Fibroblast of lung (primary cell): ENCODE results near the gene RAB13. TPM values are rescaled to one million over a fixed set of nuclear protein-coding genes. Genes with fewer than 3 reads are reported as not detected.

Experiments used
- DNase-seq, 2 donors: peaks; one replicate each; pipeline versions ENCODE4 v3.0.0 to v3.0.0-alpha.2; 2010; ENCODE audit warnings: low read depth in 2 of 2
- H2AFZ ChIP-seq: 2 replicates; pipeline ENCODE4 v1.5.1; 2012; ENCODE audit warnings: low read length, control low read depth, inconsistent platforms
- H3K27ac ChIP-seq: 2 replicates; pipeline ENCODE4 v1.5.1; 2011; ENCODE audit warnings: low read length, control low read depth; ENCODE audit not compliant: insufficient read depth
- H3K27me3 ChIP-seq: 2 replicates; pipeline ENCODE4 v1.5.1; 2011; ENCODE audit warnings: mild to moderate bottlenecking, low read length; ENCODE audit not compliant: control insufficient read depth, insufficient read depth
- H3K36me3 ChIP-seq: 2 replicates; pipeline ENCODE4 v1.5.1; 2011; ENCODE audit warnings: low read length; ENCODE audit not compliant: control insufficient read depth, insufficient read depth
- H3K4me1 ChIP-seq: 2 replicates; pipeline ENCODE4 v1.5.1; 2011; ENCODE audit warnings: low read length; ENCODE audit not compliant: control insufficient read depth, insufficient read depth; ENCODE audit errors: extremely low read depth
- H3K4me2 ChIP-seq: 2 replicates; pipeline ENCODE4 v1.5.1; 2011; ENCODE audit warnings: low read length, control low read depth; ENCODE audit not compliant: insufficient read depth; ENCODE audit errors: extremely low read depth
- H3K4me3 ChIP-seq, 4 experiments: fragments of 200-600 bp in 1 of 4; sonication (generic) in 1 of 4; replicated peaks in 1 of 4; 2 replicates each; pipeline ENCODE4 v1.5.1; 2011 to 2016; ENCODE audit warnings: low read length in 4 of 4, low read depth in 3 of 4, mild to moderate bottlenecking in 3 of 4, control low read depth in 2 of 4, inconsistent platforms in 1 of 4, mixed read lengths in 1 of 4; ENCODE audit not compliant: insufficient read depth in 1 of 4; ENCODE audit errors: control extremely low read depth in 1 of 4
- H3K79me2 ChIP-seq: 2 replicates; pipeline ENCODE4 v1.5.1; 2012; ENCODE audit warnings: mild to moderate bottlenecking, low read length, inconsistent platforms; ENCODE audit not compliant: control insufficient read depth, insufficient read depth
- H3K9ac ChIP-seq: 2 replicates; pipeline ENCODE4 v1.5.1; 2011; ENCODE audit warnings: mild to moderate bottlenecking, low read length, control low read depth; ENCODE audit not compliant: insufficient read depth
- H3K9me3 ChIP-seq: 2 replicates; pipeline ENCODE4 v1.5.1; 2012; ENCODE audit warnings: low read depth, low read length; ENCODE audit not compliant: control insufficient read depth, insufficient read depth
- H4K20me1 ChIP-seq: 2 replicates; pipeline ENCODE4 v1.5.1; 2011; ENCODE audit warnings: low read length; ENCODE audit not compliant: control insufficient read depth, insufficient read depth; ENCODE audit errors: extremely low read depth
- EZH2 ChIP-seq: IDR thresholded peaks from 2 replicates; pipeline ENCODE4 v1.5.1; 2012; ENCODE audit warnings: low read length, control low read depth, mild to moderate bottlenecking; ENCODE audit errors: missing control alignments
- polyA plus RNA-seq, 2 donors: library from polyadenylated mRNA; depleted of rRNA in 1 of 2; stranded (reverse) in 1 of 2; unstranded in 1 of 2; fragments of >200 nt; gene quantifications; 2 replicates each; pipeline ENCODE4 v1.2.1, GENCODE V29; 2011 to 2012; ENCODE audit warnings: missing spikeins in 1 of 2
- total RNA-seq: library from RNA; depleted of rRNA; stranded (reverse); fragments of >200 nt; gene quantifications from 2 replicates; pipeline ENCODE4 v1.2.1, GENCODE V29; 2014
- TF ChIP-seq, protein P1 (sequence below), 2 donors: IDR thresholded peaks in 1 of 2; conservative IDR thresholded peaks in 1 of 2; 1 replicate in 1 of 2; 2 replicates in 1 of 2; pipeline ENCODE4 v1.5.1; 2011 to 2012; ENCODE audit warnings: low read length in 2 of 2, control low read depth in 1 of 2, inconsistent platforms in 1 of 2, low read depth in 1 of 2, mild to moderate bottlenecking in 1 of 2

The RAB13 gene
- total and polyA plus RNA-seq, 2 donors (not counting 1 experiment from before 2014, with no cell fraction given), result 86.2 to 126 TPM

DNA sequence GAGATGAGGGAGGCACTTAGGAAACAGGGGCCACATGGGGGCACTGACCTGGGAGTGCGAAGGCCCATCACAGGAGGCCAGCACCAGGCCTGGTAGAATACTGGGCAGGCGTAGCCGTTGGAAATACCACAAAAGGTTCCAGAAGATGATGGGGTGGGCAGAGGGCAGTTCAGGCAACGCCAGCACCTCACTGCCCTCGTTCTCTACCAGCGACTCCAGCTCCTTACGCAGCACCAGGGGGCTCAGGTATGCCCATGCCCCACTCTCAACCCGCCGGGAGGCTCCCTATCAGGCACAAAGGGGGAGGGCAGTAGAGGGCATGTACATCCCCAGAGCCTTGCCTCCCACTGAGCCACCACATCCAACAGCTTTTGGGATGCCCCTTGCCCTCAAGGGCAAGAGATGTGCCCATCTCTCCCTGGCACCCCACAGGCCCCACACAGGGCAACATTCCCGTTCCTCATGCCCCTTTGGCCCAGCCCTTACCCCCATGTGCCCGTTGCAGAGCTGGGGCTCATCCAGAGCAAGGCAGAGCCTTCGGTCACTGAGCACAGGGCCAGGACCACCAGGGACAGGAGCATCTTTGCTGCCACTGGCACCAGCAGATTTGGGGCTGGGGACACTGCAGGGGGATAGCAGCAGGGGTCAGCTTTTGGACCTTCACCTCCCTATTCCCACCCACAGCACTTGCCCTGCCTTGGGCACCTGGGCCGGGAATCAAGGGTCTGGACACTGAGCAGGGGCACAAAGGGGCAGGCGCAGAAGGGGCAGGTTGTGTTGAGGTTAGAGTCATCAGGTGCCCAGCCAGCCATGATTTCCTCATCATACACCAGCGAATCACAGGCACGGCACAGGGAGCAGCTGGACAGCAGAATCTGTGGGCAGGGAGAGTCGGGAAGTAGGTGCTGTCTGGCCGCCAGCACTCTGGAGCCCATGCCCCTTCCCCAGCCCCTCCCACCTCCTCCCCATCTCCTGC lies 53.7 kb downstream of the RAB13 start:
- no peak overlapping the region for H3K27ac ChIP-seq
- no peaks in the 10 kb centered on the region for H4K20me1 ChIP-seq
- no peaks in the 10 kb centered on the region for H3K27me3 ChIP-seq
- H3K4me2 ChIP-seq, result no peak overlapping the region
- no peak for TF ChIP-seq EZH2
- TF ChIP-seq, protein P1, sequence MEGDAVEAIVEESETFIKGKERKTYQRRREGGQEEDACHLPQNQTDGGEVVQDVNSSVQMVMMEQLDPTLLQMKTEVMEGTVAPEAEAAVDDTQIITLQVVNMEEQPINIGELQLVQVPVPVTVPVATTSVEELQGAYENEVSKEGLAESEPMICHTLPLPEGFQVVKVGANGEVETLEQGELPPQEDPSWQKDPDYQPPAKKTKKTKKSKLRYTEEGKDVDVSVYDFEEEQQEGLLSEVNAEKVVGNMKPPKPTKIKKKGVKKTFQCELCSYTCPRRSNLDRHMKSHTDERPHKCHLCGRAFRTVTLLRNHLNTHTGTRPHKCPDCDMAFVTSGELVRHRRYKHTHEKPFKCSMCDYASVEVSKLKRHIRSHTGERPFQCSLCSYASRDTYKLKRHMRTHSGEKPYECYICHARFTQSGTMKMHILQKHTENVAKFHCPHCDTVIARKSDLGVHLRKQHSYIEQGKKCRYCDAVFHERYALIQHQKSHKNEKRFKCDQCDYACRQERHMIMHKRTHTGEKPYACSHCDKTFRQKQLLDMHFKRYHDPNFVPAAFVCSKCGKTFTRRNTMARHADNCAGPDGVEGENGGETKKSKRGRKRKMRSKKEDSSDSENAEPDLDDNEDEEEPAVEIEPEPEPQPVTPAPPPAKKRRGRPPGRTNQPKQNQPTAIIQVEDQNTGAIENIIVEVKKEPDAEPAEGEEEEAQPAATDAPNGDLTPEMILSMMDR (conservative IDR thresholded peaks at IDR 0.05 in 1 of 2, IDR thresholded peaks at IDR 0.05 in 1 of 2; ENCODE audit: low read depth in 1 of 2, low read length in 2 of 2), result no peak
- no peak overlapping the region for H3K9ac ChIP-seq
- H3K4me3 ChIP-seq, result no peak overlapping the region
- H3K4me1 ChIP-seq, result peaks cover 5% of the 10 kb centered on the region
- H2AFZ ChIP-seq, result no peak overlapping the region
- DNase-seq, result no peak
- H3K36me3 ChIP-seq, result peaks cover 20% of the 10 kb centered on the region
- no peaks in the 10 kb centered on the region for H3K9me3 ChIP-seq
- H3K79me2 ChIP-seq, result no peaks in the 10 kb centered on the region

Other genes with a start within 250 kb of the RAB13 start
- gene SLC27A3, start 210.9 kb downstream of the RAB13 start, total RNA-seq, result 30.6 and 34.4 TPM in 2 replicates
- 9.3 and 9.7 TPM in 2 replicates for gene SLC27A3, start 210.9 kb downstream of the RAB13 start, polyA plus RNA-seq
- 3.3 and 4.8 TPM in 2 replicates for gene GATAD2B, start 63.4 kb downstream of the RAB13 start, total RNA-seq
- gene GATAD2B, start 63.4 kb downstream of the RAB13 start, polyA plus RNA-seq, result 5.2 and 6.9 TPM in 2 replicates
- 13.6 and 17.7 TPM in 2 replicates for gene DENND4B, start 39.6 kb downstream of the RAB13 start, total RNA-seq
- 9.1 and 15.9 TPM in 2 replicates for gene DENND4B, start 39.6 kb downstream of the RAB13 start, polyA plus RNA-seq
- 2.6 TPM in 2 replicates for gene CRTC2, start 27.7 kb downstream of the RAB13 start, total RNA-seq
- 7.1 and 10.9 TPM in 2 replicates for gene CRTC2, start 27.7 kb downstream of the RAB13 start, polyA plus RNA-seq
- gene SLC39A1, start 22.8 kb downstream of the RAB13 start, total RNA-seq, result 113 and 119 TPM in 2 replicates
- 80.5 and 94.4 TPM in 2 replicates for gene SLC39A1, start 22.8 kb downstream of the RAB13 start, polyA plus RNA-seq
- gene CREB3L4, start 18.4 kb downstream of the RAB13 start, total RNA-seq, result 6.4 and 8.2 TPM in 2 replicates
- 3.7 and 4.8 TPM in 2 replicates for gene CREB3L4, start 18.4 kb downstream of the RAB13 start, polyA plus RNA-seq
- gene JTB, start 8.7 kb downstream of the RAB13 start, total RNA-seq, result 98.9 and 131 TPM in 2 replicates
- 102 and 123 TPM in 2 replicates for gene JTB, start 8.7 kb downstream of the RAB13 start, polyA plus RNA-seq
- gene RPS27, start 4.4 kb upstream of the RAB13 start, total RNA-seq, result 2,666 and 2,883 TPM in 2 replicates
- 2,477 and 3,291 TPM in 2 replicates for gene RPS27, start 4.4 kb upstream of the RAB13 start, polyA plus RNA-seq
- under 0.01 and 0.17 TPM in 2 replicates for gene NUP210L, start 168.7 kb upstream of the RAB13 start, total RNA-seq
- 0.01 and 0.08 TPM in 2 replicates for gene NUP210L, start 168.7 kb upstream of the RAB13 start, polyA plus RNA-seq
- 135 and 215 TPM in 2 replicates for gene TPM3, start 205.8 kb upstream of the RAB13 start, total RNA-seq
- 842 and 1,032 TPM in 2 replicates for gene TPM3, start 205.8 kb upstream of the RAB13 start, polyA plus RNA-seq
- not detected in 2 replicates for gene CFAP141, start 220.0 kb upstream of the RAB13 start, total RNA-seq
- gene CFAP141, start 220.0 kb upstream of the RAB13 start, polyA plus RNA-seq, result not detected in 2 replicates
- gene UBAP2L, start 234.6 kb upstream of the RAB13 start, total RNA-seq, result 37.5 and 51.9 TPM in 2 replicates
- gene UBAP2L, start 234.6 kb upstream of the RAB13 start, polyA plus RNA-seq, result 180 and 235 TPM in 2 replicates